ENCODE measurements around the gene KCNH5.
A peak's percentile ranks its signal among the peaks of the same experiment; 100 is the strongest.

KCNH5 gene

GRCh38 chr14:62696929-62697328, 348.3 kb downstream of the KCNH5 start:
- no peak for DNase-seq
- Histone ChIP-seq H2BK12ac (ENCODE audit: low read length) (no peak overlapping the region), H3K14ac (ENCODE audit: low read length) (no peak overlapping the region), H3K79me2 (ENCODE audit: control insufficient read depth, insufficient read depth, low read length, poor library complexity) (no peaks in the 10 kb centered on the region), H4K12ac (ENCODE audit: low read depth, low read length) (no peak overlapping the region), H2BK5ac (ENCODE audit: low read depth, low read length, poor library complexity) (no peak overlapping the region), H2BK120ac (ENCODE audit: insufficient read depth, low read length, poor library complexity) (no peak overlapping the region), H3K9me3 (ENCODE audit: insufficient read depth, low read depth, low read length) (no peaks in the 10 kb centered on the region), H3K4me1 (ENCODE audit: control insufficient read depth in 1 of 2, insufficient read depth in 2 of 2, low read length in 2 of 2) (peaks cover 0 to 4% of the 10 kb centered on the region in 2 experiments), H3K4ac (ENCODE audit: low read depth, low read length) (no peak overlapping the region), H3K18ac (ENCODE audit: low read length) (no peak overlapping the region), H3K27me3 (ENCODE audit: insufficient read depth, low read length) (no peaks in the 10 kb centered on the region), H4K8ac (ENCODE audit: low read depth, low read length) (no peak overlapping the region), H3K36me3 (ENCODE audit: control insufficient read depth in 1 of 2, insufficient read depth in 2 of 2, low read length in 2 of 2) (no peaks in the 10 kb centered on the region), H4K91ac (ENCODE audit: low read depth, low read length) (no peak overlapping the region), H2AFZ (ENCODE audit: insufficient read depth, low read length, poor library complexity) (no peak overlapping the region), H3K9ac (ENCODE audit: low read length) (no peak overlapping the region), H3K4me2 (ENCODE audit: low read length) (no peak overlapping the region), H2AK5ac (ENCODE audit: low read length) (no peak overlapping the region), H3K4me3 (ENCODE audit: low read depth, low read length) (no peak overlapping the region), H3K27ac (ENCODE audit: low read depth, low read length) (no peak overlapping the region), H3K79me1 (ENCODE audit: low read length) (no peaks in the 10 kb centered on the region), H3K23ac (ENCODE audit: low read length) (no peak overlapping the region)
- WGBS (ENCODE audit: extremely low coverage, insufficient coverage, insufficient read length): no CpG with 5 or more reads among the region's 4 CpGs

- Histone ChIP-seq H4K12ac (ENCODE audit: low read depth, low read length) (no peak overlapping the region), H3K79me2 (ENCODE audit: control insufficient read depth, insufficient read depth, low read length, poor library complexity) (no peaks in the 10 kb centered on the region), H3K23ac (ENCODE audit: low read length) (no peak overlapping the region), H3K79me1 (ENCODE audit: low read length) (peaks cover 2% of the 10 kb centered on the region), H4K91ac (ENCODE audit: low read depth, low read length) (no peak overlapping the region), H3K9ac (ENCODE audit: low read length) (no peak overlapping the region), H3K4me2 (ENCODE audit: low read length) (no peak overlapping the region), H2BK12ac (ENCODE audit: low read length) (no peak overlapping the region), H2AK5ac (ENCODE audit: low read length) (no peak overlapping the region), H2BK5ac (ENCODE audit: low read depth, low read length, poor library complexity) (no peak overlapping the region), H3K36me3 (ENCODE audit: control insufficient read depth in 1 of 2, insufficient read depth in 2 of 2, low read length in 2 of 2) (no peaks in the 10 kb centered on the region), H3K4ac (ENCODE audit: low read depth, low read length) (no peak overlapping the region), H2AFZ (ENCODE audit: insufficient read depth, low read length, poor library complexity) (no peak overlapping the region), H3K4me3 (ENCODE audit: low read depth, low read length) (no peak overlapping the region), H2BK120ac (ENCODE audit: insufficient read depth, low read length, poor library complexity) (no peak overlapping the region), H3K27me3 (ENCODE audit: insufficient read depth, low read length) (no peaks in the 10 kb centered on the region), H4K8ac (ENCODE audit: low read depth, low read length) (no peak overlapping the region), H3K14ac (ENCODE audit: low read length) (no peak overlapping the region), H3K18ac (ENCODE audit: low read length) (no peak overlapping the region), H3K4me1 (ENCODE audit: control insufficient read depth in 1 of 2, insufficient read depth in 2 of 2, low read length in 2 of 2) (peaks cover 0 to 5% of the 10 kb centered on the region in 2 experiments), H3K9me3 (ENCODE audit: insufficient read depth, low read depth, low read length) (no peaks in the 10 kb centered on the region), H3K27ac (ENCODE audit: low read depth, low read length) (no peak overlapping the region)
- DNase-seq: no peak
- WGBS (ENCODE audit: extremely low coverage, insufficient coverage, insufficient read length): 100% methylated on average over 1 of the region's 5 CpGs
Observed at GRCh38 chr14:62696331-62696924, 348.8 kb downstream of the KCNH5 start.

- Histone ChIP-seq H2BK120ac (ENCODE audit: insufficient read depth, low read length, poor library complexity) (no peak overlapping the region), H4K91ac (ENCODE audit: low read depth, low read length) (no peak overlapping the region), H3K9ac (ENCODE audit: low read length) (no peak overlapping the region), H3K79me2 (ENCODE audit: control insufficient read depth, insufficient read depth, low read length, poor library complexity) (no peaks in the 10 kb centered on the region), H4K12ac (ENCODE audit: low read depth, low read length) (no peak overlapping the region), H3K23ac (ENCODE audit: low read length) (no peak overlapping the region), H3K4me3 (ENCODE audit: low read depth, low read length) (no peak overlapping the region), H2AK5ac (ENCODE audit: low read length) (no peak overlapping the region), H2BK5ac (ENCODE audit: low read depth, low read length, poor library complexity) (peak overlapping the region; percentile 46), H3K27ac (ENCODE audit: low read depth, low read length) (no peak overlapping the region), H3K14ac (ENCODE audit: low read length) (no peak overlapping the region), H2BK12ac (ENCODE audit: low read length) (peak overlapping the region; percentile 73), H3K4me2 (ENCODE audit: low read length) (no peak overlapping the region), H4K8ac (ENCODE audit: low read depth, low read length) (no peak overlapping the region), H2AFZ (ENCODE audit: insufficient read depth, low read length, poor library complexity) (peak overlapping the region; percentile 21), H3K27me3 (ENCODE audit: insufficient read depth, low read length) (no peaks in the 10 kb centered on the region), H3K18ac (ENCODE audit: low read length) (no peak overlapping the region), H3K4me1 (ENCODE audit: control insufficient read depth in 1 of 2, insufficient read depth in 2 of 2, low read length in 2 of 2) (peaks cover 0 to 5% of the 10 kb centered on the region in 2 experiments), H3K36me3 (ENCODE audit: control insufficient read depth in 1 of 2, insufficient read depth in 2 of 2, low read length in 2 of 2) (no peaks in the 10 kb centered on the region), H3K9me3 (ENCODE audit: insufficient read depth, low read depth, low read length) (no peaks in the 10 kb centered on the region), H3K79me1 (ENCODE audit: low read length) (peaks cover 2% of the 10 kb centered on the region), H3K4ac (ENCODE audit: low read depth, low read length) (no peak overlapping the region)
- WGBS (ENCODE audit: extremely low coverage, insufficient coverage, insufficient read length): no CpG with 5 or more reads among the region's 2 CpGs
- peak in 1 of 2 donors; percentile 32 for DNase-seq
Observed at GRCh38 chr14:62694075-62694474, 351.2 kb downstream of the KCNH5 start.

- H3K23ac ChIP-seq (ENCODE audit: low read length): no peak overlapping the region
- H3K4me2 ChIP-seq (ENCODE audit: low read length): no peak overlapping the region
- no peak for DNase-seq
- H3K14ac ChIP-seq (ENCODE audit: low read length): peak overlapping the region; percentile 11
- H2AFZ ChIP-seq (ENCODE audit: insufficient read depth, low read length, poor library complexity): no peak overlapping the region
- no peak overlapping the region for H3K4ac ChIP-seq (ENCODE audit: low read depth, low read length)
- H2BK12ac ChIP-seq (ENCODE audit: low read length): peak overlapping the region; percentile 50
- H3K79me1 ChIP-seq (ENCODE audit: low read length): peaks cover 2% of the 10 kb centered on the region
- H3K79me2 ChIP-seq (ENCODE audit: control insufficient read depth, insufficient read depth, low read length, poor library complexity): no peaks in the 10 kb centered on the region
- no peak overlapping the region for H3K4me3 ChIP-seq (ENCODE audit: low read depth, low read length)
- no peak overlapping the region for H3K18ac ChIP-seq (ENCODE audit: low read length)
- peak overlapping the region; percentile 48 for H2AK5ac ChIP-seq (ENCODE audit: low read length)
- H3K9me3 ChIP-seq (ENCODE audit: insufficient read depth, low read depth, low read length): no peaks in the 10 kb centered on the region
- no peaks in the 10 kb centered on the region for H3K36me3 ChIP-seq (ENCODE audit: control insufficient read depth in 1 of 2, insufficient read depth in 2 of 2, low read length in 2 of 2)
- H4K12ac ChIP-seq (ENCODE audit: low read depth, low read length): no peak overlapping the region
- H3K27me3 ChIP-seq (ENCODE audit: insufficient read depth, low read length): no peaks in the 10 kb centered on the region
- H2BK120ac ChIP-seq (ENCODE audit: insufficient read depth, low read length, poor library complexity): peak overlapping the region; percentile 14
- H4K91ac ChIP-seq (ENCODE audit: low read depth, low read length): peak overlapping the region; percentile 4
- H3K27ac ChIP-seq (ENCODE audit: low read depth, low read length): no peak overlapping the region
- H2BK5ac ChIP-seq (ENCODE audit: low read depth, low read length, poor library complexity): no peak overlapping the region
- H3K9ac ChIP-seq (ENCODE audit: low read length): no peak overlapping the region
- H3K4me1 ChIP-seq (ENCODE audit: control insufficient read depth in 1 of 2, insufficient read depth in 2 of 2, low read length in 2 of 2): peaks cover 0 to 5% of the 10 kb centered on the region in 2 experiments
- H4K8ac ChIP-seq (ENCODE audit: low read depth, low read length): no peak overlapping the region
- WGBS (ENCODE audit: extremely low coverage, insufficient coverage, insufficient read length): no CpG with 5 or more reads among the region's 2 CpGs
Observed at GRCh38 chr14:62692490-62693106, 352.7 kb downstream of the KCNH5 start.
